ENCODE results near the gene RPS6KA2.

Gene RPS6KA2

DNA sequence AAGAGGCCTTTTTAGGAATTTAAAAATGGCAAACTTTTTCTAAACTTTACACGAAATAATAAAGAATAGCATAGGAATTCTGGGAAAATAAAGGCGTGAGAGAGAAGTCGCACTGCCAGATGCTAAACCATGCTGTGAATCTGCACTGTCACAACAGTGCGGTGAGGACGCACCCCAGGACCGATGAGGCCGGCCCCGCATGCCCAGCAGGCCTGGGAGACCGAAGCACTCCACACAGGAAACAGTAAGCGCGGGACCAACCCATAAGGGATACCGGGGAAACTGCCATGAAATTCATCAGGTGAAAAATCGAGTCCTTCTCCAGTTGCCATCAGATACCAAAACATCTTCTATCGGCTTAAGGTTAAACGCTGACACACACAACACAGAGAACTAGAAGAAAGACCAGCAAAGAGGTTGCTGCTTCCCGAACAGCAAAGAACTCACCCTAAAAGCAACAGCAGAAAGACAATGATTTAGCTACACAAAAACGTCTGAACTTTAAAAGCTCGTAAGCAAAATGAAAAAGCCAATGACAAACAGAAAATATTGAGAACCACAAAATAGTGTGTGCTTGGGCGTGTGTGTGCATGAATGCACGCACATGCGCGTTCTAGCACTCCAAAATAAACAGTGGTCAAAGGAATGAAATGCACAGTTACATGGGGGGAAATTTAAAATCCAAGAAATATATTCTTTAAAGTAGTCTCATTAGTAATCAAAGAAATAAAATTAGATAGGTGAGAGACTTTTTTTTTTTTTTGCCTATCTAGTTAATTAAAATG is 55.9 kb downstream of the RPS6KA2 start:
- no peak for DNase-seq

DNA sequence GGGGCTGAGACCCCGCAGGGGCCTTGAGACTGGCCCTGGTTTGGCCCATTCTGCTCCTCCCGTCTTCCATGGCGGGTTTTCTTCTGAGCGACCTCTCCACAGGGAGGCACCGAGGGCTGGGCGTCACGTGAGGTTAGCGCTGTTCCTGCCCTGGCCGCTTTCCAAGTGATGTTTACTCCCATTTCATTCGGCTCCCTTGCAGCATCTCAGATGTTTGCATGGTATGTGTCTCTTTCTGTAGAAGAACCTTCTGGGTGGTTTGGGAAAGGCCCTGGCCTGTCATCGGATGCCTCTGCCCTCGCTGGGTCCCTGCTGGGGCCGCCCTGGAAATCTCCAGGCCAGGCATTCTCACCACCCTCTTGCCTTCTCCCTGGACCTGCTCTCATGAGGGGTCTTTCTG is 57.8 kb downstream of the RPS6KA2 start:
- no peak for DNase-seq

GRCh38 chr6:166567813-166568212 is 59.2 kb downstream of the RPS6KA2 start:
- no peak for DNase-seq

- peak in 1 of 2 donors; percentile 17 for DNase-seq
Observed at GRCh38 chr6:166567107-166567506, 59.9 kb downstream of the RPS6KA2 start.

DNA sequence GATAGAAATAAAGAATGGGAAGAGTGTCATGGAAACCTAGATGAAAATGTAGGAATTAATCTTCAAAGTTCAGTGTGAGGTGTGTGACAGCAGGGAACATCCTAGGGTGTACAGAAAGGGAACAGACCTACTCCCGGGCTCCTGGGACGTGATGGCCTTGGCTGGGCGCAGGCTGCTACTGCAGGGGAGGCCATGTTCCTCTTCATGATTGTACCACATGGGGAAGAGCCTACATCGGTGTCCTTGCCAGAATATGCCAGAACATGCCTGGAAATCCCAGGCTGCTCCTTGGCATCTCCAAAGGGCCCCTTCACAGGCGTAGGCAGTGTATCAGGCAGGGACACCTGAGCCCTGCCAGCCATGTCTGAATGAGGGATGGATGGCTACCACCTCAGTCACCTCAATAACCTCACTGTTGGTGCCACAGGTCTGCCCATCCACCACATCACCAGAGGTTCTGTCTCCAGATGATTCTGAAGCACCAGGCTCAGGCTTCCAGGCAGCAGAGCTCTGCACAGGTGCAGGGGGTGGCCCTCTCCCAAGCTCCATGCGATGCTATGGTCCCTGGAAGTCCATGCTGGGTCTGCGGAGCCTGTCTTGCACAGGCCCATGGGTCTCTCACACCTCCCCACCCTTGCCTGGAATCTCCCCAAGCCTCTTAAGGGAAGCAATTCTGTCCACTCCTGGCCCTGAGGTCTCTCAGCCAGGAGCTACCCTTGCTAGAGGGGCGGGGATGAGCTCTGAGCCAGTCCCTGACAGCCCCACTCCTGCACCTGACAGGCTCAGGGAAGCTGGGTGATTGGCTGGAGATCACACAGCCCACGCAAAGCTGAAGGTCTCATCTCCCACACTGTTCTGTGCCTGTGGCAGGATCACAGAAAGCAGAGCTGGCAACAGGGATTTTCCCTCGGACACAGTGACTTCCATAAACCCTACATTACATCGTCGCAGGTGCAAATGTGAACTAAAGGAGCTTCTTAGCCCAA is 60.7 kb downstream of the RPS6KA2 start:
- DNase-seq, result no peak

DNA sequence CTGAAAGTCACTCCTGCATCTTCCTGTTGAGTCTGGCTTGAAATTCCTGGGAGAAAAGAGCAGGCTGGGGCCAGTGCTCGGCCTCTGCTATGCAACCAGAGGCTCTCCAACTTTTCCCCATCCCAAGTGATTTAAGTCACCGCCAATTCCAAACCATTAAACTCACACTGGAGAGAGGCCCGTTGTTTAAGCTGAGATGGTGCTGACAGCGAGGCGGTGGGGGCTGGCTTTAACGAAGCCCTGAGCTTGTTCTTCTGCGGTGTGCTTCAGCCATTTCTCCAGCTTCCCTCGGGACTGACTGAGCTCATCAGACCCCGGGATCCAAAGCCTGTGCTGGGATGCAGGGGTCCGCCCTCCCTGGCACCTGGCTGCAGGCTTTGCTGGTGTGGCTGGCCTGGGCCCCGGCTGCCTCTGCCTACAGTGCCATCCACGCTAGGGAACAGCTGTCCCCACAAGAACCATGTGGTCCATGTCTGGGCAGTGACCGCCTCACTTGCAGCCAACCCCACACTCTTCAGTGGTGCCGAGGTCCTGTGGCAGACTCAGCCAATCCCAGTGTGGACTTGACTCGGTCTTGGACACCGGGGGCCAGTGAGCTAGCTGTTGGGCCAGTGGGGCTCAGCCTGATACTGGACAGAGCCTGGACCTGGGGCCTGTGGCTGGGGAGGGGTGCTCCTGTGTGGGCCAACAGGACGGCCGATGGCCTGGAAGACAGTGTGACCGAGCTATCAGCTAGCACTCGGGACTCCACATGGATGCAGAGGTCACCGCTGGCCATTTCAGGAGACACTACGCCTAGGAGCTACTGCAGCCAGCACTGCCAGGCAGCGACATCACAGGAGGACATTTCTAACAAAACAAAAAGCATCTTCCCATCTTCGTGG is 61.7 kb downstream of the RPS6KA2 start:
- no peak for DNase-seq

GRCh38 chr6:166563805-166564204 is 63.2 kb downstream of the RPS6KA2 start:
- no peak for DNase-seq

- no peak for DNase-seq
Observed at GRCh38 chr6:166563200-166563599, 63.9 kb downstream of the RPS6KA2 start.

DNA sequence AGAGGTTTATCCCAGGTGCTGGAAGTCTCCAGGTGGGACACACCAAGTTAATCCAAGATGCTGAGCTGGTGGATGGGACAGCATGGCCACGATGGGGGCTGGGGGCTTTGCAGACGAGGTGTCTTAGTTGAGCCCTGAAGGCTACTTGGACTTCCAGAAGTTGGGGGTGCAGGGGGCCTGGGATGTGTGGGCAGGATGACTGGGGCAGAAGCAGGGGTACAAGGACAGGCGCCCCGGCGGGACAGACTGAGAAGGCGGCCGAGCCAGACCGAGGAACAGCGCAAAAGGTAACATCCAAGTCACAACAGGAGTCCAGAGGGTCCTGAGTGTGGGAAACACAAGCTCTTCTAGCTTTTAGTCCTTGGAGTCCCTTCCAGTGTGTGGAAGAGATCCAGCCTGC is 64.3 kb downstream of the RPS6KA2 start:
- DNase-seq, result no peak

DNA sequence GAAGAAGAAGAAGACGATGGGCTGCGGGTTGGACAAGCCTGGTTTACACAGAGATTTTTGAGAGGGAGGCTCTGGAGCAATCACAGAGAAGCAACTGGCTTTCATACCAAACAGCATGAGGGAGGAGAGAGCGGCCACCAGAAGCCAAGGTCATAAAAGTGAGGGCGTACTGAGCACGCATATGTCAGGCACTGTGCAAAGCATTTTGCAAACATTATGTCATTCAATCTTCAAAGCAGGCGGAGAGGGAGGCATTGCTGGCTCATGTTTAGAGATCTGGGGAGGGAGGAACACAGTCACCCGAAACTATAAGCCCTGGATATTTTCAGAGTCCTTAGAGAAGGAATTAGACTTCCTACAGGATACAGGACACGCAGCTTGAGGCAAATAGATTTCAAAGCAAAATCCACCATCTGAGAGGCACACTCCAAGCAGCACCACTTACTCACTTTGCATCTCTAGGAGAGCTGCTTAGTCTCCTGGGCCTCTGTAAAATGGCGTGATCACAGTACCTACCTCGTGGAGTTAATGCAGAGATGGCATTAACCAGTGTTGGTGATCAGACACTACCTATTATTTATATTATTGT is 65.2 kb downstream of the RPS6KA2 start:
- DNase-seq, result no peak

DNA sequence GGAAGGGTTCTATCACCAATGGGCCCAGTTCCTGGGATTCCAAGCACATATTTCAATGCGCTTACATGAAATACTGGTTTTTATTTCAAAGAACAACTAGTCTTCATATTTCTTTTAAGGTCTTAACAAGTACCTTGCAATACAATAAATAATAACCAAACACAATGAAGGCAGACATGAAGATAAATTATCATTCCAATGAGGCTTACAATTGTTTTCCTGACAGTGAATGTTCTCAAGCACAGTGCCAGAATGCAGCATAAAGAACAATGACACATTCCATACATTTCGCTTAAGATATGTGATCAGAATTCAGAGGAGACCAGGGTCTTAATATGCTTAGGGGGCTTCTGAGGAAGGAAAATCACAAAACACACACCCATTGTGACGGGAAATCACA is 66.8 kb downstream of the RPS6KA2 start:
- DNase-seq, result no peak

- no peak for DNase-seq
Observed at GRCh38 chr6:166559662-166560061, 67.4 kb downstream of the RPS6KA2 start.

- no peak for DNase-seq
Observed at GRCh38 chr6:166559211-166559610, 67.8 kb downstream of the RPS6KA2 start.

GRCh38 chr6:166558156-166559005 is 68.7 kb downstream of the RPS6KA2 start:
- DNase-seq, result no peak

GRCh38 chr6:166556863-166557322 is 70.2 kb downstream of the RPS6KA2 start:
- DNase-seq, result peak; percentile 82 to 83

GRCh38 chr6:166556336-166556735 is 70.7 kb downstream of the RPS6KA2 start:
- DNase-seq, result no peak

GRCh38 chr6:166555086-166555485 is 72.0 kb downstream of the RPS6KA2 start:
- no peak for DNase-seq

DNA sequence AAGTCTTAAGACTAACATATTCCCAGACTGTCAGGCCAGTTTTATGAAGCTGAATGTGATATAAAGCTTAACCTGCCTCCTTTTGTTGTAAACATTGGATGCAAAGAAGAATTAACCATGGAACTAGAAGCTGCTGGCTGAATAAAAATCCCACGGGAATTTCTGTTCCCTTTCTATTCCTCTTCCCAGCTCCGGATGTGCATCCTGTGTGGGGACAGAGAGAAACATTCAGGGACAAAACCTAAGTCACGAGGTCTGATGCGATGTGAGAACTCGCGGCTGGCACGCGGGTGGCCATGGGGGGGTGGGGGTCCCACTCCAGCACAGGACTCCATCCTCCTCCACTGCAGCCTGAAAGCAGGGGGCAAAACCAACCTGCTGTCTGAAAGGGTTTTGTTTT is 72.7 kb downstream of the RPS6KA2 start:
- no peak for DNase-seq

GRCh38 chr6:166553563-166554271 is 73.3 kb downstream of the RPS6KA2 start:
- DNase-seq, result peak in 1 of 2 donors; percentile 26

DNA sequence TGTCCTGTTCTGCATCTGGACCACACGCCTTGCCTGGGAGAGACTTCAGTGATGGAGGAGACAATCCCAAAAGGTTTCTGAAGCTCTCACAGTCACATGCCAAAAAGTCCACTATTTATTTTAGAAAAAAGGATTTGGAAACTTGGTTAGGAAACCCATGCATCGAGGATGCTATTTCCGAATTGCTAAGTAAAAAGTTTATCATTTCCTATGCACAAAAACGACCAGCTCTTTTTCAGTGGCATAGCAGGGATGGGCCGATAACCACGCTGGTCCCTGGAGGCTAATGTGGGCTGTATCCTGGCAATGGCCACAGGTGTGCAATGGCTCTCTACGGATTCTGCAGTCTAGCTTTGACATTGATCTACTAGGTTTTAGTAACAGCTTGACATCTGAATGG is 74.5 kb downstream of the RPS6KA2 start:
- no peak for DNase-seq
